WERI-Rb-1 (cell line): ENCODE results near the gene PCSK6.
"Not testable (repeated sequence)": the region's sequence is repeated elsewhere in the genome, so short reads cannot be mapped to it uniquely, and the experiment has no call there.

ENCODE experiments used
- DNase-seq: peaks from one replicate; pipeline ENCODE4 v3.0.0-alpha.2; 2020
- H3K27ac ChIP-seq: fragments of 250-450 bp; sonication (Bioruptor Pico); 2 replicates; pipeline ENCODE4 v1.5.1; 2020; ENCODE audit warnings: mild to moderate bottlenecking, moderate library complexity
- H3K27me3 ChIP-seq: fragments of 250-450 bp; sonication (Bioruptor Pico); 2 replicates; pipeline ENCODE4 v1.5.1; 2021; ENCODE audit warnings: mild to moderate bottlenecking, low read depth, moderate library complexity; ENCODE audit not compliant: insufficient read depth, severe bottlenecking
- H3K36me3 ChIP-seq: fragments of 250-450 bp; sonication (Bioruptor Pico); 2 replicates; pipeline ENCODE4 v1.5.1; 2020; ENCODE audit warnings: mild to moderate bottlenecking, moderate library complexity
- H3K4me3 ChIP-seq: 2 replicates; pipeline ENCODE4 v1.5.1; 2011; ENCODE audit warnings: low read depth, mild to moderate bottlenecking, control low read depth, low read length
- H3K9me3 ChIP-seq: fragments of 250-450 bp; sonication (Bioruptor Pico); 2 replicates; pipeline ENCODE4 v1.5.1; 2021; ENCODE audit warnings: mild to moderate bottlenecking, moderate library complexity; ENCODE audit not compliant: severe bottlenecking
- TF ChIP-seq, protein P1 (sequence below): IDR thresholded peaks from 2 replicates; pipeline ENCODE4 v1.5.1; 2011; ENCODE audit warnings: low read depth, mild to moderate bottlenecking, control low read depth, inconsistent platforms, low read length

PCSK6 gene

DNA sequence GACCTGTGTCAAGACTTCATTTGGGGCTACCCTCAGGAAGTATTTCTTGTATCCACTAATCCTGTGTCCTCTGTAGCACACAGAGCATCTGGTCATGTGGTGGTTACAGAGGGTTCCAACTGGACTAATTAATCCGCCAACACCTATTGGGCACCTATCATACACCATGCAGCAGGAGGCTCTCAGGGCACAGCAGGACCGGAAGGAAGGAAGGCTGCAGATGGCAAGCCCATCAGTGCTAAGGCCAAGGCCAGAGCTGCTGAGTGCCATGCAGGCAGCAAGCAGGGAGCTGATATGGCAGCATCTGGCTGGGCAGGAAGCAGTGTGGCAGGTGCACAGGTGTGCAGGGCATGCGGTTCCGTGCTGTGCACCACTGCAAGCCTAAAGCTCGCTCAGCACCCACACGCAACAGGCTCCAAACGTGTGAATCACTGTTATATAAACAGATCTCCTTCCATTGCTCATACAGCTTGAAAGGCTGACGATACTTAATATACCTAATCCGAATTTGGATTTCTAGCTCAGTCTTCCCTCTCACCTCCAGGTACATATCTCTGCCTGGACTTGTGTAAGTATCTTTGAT lies 130.1 kb downstream of the PCSK6 start:
- H3K27me3 ChIP-seq, result no peaks in the 10 kb centered on the region
- H3K36me3 ChIP-seq, result no peaks in the 10 kb centered on the region
- no peak for DNase-seq
- no peaks in the 10 kb centered on the region for H3K9me3 ChIP-seq
- H3K4me3 ChIP-seq, result no peak overlapping the region
- no peak overlapping the region for H3K27ac ChIP-seq
- TF ChIP-seq, protein P1, sequence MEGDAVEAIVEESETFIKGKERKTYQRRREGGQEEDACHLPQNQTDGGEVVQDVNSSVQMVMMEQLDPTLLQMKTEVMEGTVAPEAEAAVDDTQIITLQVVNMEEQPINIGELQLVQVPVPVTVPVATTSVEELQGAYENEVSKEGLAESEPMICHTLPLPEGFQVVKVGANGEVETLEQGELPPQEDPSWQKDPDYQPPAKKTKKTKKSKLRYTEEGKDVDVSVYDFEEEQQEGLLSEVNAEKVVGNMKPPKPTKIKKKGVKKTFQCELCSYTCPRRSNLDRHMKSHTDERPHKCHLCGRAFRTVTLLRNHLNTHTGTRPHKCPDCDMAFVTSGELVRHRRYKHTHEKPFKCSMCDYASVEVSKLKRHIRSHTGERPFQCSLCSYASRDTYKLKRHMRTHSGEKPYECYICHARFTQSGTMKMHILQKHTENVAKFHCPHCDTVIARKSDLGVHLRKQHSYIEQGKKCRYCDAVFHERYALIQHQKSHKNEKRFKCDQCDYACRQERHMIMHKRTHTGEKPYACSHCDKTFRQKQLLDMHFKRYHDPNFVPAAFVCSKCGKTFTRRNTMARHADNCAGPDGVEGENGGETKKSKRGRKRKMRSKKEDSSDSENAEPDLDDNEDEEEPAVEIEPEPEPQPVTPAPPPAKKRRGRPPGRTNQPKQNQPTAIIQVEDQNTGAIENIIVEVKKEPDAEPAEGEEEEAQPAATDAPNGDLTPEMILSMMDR, result no peak

DNA sequence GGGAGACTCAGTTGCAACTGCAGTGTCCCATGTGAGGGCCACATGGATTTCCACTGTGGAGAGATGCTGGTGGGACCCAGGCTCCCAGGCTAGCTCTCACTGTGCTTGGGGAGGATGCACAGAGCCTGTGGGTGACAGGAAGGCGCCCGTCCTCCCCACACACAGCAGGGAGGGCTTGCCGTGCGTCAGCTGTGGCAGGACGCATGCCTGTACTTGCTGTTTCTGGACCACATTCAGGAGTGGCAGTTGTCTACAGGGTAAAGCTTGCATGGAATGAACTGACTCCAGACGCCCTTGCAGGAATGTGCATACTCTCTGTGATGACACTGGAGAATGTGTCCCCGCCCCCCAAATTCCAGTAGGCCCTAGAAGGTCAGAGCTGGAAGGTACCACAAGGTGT lies 130.6 kb downstream of the PCSK6 start:
- TF ChIP-seq, protein P1, result no peak
- Histone ChIP-seq H3K27ac (no peak overlapping the region), H3K36me3 (no peaks in the 10 kb centered on the region), H3K27me3 (no peaks in the 10 kb centered on the region), H3K4me3 (no peak overlapping the region), H3K9me3 (no peaks in the 10 kb centered on the region)
- DNase-seq, result no peak

DNA sequence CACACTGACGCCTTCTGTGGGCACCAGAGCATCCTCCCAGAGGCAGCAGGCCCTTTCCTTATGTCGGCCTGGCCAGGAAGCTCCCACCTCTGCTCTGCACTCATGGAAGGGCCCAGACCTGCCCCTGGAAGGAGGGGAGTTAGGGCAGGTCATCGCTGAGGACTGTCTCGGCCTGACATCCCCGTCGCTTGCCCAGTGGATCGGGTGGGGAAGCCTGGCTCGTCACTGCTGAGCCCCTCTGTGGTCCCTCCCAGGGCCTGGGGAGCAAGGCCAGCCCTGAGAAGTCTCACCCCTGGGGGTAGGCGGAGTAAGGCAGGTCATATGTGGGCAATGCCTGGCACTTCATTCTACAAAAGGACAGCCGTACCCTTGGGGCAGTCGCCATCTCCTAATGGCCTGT lies 131.6 kb downstream of the PCSK6 start:
- H3K27me3 ChIP-seq, result no peaks in the 10 kb centered on the region
- H3K27ac ChIP-seq, result no peak overlapping the region
- no peaks in the 10 kb centered on the region for H3K36me3 ChIP-seq
- no peak for DNase-seq
- H3K9me3 ChIP-seq, result no peaks in the 10 kb centered on the region
- H3K4me3 ChIP-seq, result no peak overlapping the region
- TF ChIP-seq, protein P1, result no peak

DNA sequence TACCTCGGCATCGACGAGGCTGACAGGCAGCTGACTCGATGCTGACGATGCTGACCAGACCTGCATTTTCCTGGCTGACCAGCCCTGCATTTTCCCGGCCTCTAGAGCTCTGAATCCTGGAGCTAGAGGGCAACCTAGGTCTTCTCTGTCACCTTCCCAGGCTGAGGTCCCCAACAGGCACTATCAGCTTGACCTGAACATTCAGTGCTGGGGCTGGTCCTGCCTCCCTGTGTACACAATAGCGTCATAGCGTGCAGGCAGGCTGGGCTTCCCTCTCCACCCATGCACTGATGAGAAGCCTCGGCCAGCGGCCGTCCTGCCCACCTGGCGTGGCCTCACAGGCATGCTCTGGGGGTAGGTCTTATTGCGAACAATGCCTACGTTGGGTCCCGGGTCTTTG lies 132.2 kb downstream of the PCSK6 start:
- TF ChIP-seq, protein P1, result peak; percentile 24; the same call in 1 of the 2 replicates
- Histone ChIP-seq H3K4me3 (no peak overlapping the region), H3K9me3 (no peaks in the 10 kb centered on the region), H3K36me3 (no peaks in the 10 kb centered on the region), H3K27me3 (no peaks in the 10 kb centered on the region), H3K27ac (no peak overlapping the region; the same call in 1 of the 2 replicates)
- DNase-seq, result peak; percentile 38

DNA sequence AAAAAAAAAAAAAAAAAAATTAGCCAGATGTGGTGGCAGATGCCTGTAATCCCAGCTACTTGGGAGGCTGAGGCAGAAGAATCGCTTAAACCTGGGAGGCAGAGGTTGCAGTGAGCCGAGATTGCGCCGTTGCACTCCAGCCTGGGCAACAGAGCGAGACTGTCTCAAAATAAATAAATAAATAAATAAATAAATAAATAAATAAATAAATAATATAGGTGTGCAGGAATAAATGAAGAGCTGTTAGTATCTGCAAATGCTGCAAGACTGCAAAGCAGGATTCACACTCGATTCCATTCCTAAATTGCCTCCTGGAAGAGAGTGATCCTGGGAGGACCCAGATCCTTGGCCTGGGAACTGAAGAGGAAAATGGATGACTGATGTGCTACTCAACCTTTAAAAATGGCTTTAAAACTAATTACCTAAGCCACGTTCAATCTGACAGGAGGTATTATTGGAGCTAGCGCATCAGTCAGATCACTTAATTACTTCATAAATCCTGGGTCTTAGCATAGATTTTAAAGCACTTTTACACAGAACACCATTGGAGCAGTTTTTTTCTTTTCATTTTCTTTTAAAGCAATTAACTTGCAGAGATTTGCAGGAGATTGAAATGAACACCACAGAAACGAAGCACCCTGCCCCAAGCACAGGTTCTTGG lies 132.9 kb downstream of the PCSK6 start:
- peak overlapping the region; percentile 29 for H3K27ac ChIP-seq
- H3K4me3 ChIP-seq, H3K9me3 ChIP-seq, H3K27me3 ChIP-seq, DNase-seq, H3K36me3 ChIP-seq: not testable (repeated sequence)

DNA sequence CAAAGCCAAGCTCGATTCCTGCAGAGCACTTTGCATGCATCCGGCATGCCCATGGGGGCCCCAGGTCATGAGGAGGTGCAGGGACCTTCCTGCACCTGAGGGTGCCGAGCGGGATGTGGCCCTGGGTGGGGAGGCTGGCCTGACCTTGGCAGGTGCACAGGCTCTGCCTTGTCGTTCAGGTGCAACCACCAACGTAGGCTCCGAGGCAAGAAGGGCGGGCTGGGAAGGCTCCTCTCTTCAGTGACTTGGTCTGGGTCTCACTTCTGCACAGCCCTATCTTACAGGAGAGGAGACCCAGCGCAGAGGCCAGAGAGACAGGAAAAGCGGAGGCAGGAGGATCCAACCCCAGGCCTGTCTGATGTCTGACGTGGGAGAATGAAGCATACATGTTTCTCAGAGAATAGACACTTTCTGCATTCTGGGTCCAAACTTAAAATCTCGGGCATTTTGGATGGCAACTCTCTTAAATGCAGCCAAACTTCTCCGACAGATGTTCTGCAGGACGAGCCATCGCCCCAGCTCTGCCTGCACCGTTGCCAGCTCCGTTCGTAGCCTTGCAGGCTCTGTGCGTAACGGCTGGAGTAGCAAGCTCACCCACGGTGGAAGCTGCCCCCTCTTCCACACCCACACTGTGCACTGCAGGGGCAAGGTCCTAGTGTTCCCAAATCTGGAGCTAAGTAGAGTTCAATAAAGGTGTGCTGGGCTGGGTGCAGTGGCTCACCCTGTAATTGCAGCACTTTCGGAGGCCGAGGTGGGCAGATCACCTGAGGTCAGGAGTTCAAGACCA lies 133.6 kb downstream of the PCSK6 start:
- Histone ChIP-seq H3K27ac (no peak overlapping the region), H3K9me3 (no peaks in the 10 kb centered on the region), H3K27me3 (no peaks in the 10 kb centered on the region), H3K4me3 (no peak overlapping the region), H3K36me3 (no peaks in the 10 kb centered on the region)
- DNase-seq, result no peak
- TF ChIP-seq, protein P1, result no peak
